GM18526 (cell line): Measurements from ENCODE around the gene PSMC6.

Experiments used
- POLR2A ChIP-seq: IDR thresholded peaks from 3 replicates; pipeline ENCODE4 v1.6.1; 2011; ENCODE audit not compliant: insufficient read length; ENCODE audit errors: extremely low read depth

PSMC6 gene

DNA sequence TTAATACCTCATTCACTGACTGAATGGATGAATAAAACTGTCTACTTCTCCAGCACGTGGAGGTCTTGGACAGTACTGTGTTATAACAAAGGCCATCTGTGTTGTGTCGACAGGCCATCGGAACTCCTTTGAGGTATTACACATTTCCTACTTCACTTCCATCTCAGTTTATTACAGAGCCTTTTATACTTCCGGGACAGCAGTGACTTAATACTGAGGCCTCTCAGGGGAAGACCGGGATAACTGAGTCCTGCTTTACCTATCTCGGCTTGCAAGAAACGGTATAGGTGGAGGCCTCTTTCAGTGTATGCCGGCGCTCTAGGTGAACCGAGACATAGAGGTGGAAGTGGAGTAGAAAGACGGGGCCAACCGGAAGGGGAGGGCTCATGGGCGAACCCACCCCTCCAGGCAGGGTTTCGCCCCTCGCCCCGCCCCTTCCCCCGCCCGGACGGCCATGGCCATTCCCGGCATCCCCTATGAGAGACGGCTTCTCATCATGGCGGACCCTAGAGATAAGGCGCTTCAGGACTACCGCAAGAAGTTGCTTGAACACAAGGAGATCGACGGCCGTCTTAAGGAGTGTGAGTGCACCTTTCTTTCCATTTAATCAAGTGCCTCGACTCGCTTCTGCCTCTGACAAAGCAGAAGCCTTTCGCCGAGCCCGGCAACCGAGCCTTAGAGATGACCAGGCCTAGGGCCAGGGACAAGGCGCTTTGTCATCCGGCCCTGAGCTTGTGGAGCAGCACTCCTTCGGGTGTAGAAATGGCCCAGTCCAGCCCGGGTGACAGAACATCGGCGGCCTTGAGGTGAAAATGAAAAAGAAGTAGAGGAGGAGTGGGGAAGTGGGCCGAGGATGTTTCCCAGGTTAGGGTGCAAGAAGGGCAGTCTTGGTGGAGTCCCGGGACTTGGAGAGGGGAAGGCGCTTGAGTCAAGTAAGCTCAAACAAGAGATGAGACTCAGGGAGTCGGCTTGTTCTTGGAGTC is at the start of gene PSMC6:
TSS of gene PSMC6 (plus strand) at position 477 of the 983 bp plus-strand sequence. CDS start at position 497, 20 bp downstream.
- TF ChIP-seq POLR2A, result peak; percentile 87

DNA sequence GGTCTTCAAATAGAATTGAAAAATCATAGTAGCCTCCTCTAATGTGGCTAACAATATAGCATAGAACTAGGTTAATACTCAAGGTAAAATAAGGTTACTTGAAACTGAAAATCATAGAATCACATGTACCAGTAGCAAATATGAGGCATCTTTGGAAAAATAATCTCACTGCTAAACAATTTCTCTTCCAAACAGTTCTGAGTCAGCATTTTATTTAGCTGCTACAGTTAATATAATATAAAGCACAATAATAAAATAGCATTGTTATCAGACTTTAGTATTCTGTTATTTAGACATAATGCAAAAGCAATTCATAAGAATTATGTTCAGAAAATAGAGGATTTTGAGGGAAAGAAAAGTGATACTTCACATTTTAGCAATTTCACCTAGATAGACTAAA is 46.7 kb upstream of the PSMC6 start:
- no peak for TF ChIP-seq POLR2A

DNA sequence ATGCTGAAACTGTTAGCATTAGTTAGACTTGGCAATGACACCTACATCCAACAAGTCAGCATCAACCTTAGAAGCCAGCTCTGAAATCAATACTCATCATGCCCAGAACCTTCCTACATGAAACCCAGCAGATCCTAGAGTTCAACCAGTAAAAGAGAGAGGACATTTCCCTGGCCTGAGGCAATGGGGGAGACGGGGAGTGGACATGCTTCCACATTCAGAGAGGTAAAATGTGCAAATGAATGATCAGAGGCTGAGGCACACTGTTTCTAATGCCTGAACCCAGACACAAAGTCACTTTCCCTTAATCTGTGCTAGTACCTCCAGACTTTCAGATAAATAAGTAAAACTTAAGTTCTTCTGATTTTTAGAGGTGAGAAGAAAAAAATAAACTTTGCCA is 46.2 kb upstream of the PSMC6 start:
- TF ChIP-seq POLR2A, result no peak

DNA sequence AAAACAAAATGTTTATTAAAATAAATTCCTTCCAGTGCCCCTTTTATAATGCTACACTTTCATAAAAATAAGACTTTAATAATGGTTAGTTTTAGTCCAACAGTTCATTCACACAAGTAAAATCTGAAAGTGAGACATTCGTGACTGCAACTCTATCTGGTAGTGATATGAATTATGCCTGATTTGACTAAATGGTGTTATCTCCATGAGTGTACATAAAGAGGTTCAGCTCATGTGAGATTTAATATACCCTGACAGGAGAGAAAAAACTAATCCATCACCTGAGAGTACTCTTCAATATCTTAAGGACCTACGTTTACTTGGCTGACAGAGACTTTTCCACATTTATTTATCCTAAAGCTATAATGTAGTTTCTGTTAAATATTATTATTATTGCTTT is 45.7 kb upstream of the PSMC6 start:
- TF ChIP-seq POLR2A, result no peak

DNA sequence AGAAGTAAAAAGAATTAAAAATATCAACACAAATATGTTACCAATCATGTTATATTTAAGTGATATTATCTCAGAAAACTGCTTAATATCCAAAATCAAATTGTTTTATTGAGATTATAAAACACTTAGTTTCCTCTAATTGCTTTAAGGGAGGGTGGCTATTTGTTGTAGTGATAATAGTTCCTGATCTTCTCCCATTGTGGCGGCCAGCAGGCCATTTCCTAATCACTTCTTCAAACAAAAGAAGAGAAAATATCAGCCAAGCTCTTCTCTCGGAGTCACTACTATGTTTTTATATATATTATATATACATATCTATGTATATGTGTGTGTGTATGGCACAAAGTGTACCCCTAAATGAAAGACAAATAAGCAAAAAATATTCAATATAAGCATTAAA is 43.1 kb upstream of the PSMC6 start:
- no peak for TF ChIP-seq POLR2A

DNA sequence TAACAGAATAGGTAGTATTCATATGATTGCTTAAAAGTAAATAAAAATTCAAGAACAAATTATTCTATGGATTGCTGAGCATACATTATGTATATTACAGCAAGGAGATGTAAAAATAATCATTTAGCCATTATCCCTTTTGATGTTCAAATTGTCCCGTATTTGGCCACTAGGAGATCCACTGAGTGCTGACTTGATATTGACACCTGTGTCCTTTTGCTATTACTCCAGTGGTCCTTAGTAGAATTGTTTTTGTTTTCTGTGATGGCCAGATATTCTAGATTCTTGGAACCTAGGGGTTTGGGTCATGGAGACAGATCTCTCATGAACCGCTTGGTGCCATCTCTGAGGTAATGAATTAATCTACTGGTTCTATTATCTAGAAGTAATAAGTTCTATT is 28.4 kb upstream of the PSMC6 start:
- TF ChIP-seq POLR2A, result no peak

DNA sequence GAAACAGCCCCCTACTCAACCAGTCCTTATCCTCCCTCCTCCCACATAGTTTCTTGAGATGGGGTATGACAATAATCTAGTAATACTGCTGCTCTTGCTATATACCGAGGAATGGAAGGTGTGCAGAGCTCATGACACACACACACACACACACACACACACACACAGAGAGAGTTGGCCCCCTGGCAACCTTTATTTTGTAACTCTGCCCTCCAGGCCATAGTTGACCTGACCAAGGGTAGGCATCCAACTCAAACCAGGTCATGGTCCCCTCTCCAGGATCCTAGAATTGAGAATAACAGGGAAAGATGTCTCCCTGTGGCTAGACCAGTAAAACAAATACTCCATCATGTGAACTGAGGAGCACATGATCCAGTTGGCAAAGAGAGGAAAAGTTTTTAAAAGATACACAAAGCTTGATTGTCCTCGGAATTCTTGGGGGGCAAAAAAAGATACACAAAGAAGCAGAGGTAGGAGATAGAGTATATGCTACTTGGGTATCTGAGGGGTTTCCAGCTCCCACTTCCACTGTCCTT is 22.9 kb upstream of the PSMC6 start:
- TF ChIP-seq POLR2A, result no peak

DNA sequence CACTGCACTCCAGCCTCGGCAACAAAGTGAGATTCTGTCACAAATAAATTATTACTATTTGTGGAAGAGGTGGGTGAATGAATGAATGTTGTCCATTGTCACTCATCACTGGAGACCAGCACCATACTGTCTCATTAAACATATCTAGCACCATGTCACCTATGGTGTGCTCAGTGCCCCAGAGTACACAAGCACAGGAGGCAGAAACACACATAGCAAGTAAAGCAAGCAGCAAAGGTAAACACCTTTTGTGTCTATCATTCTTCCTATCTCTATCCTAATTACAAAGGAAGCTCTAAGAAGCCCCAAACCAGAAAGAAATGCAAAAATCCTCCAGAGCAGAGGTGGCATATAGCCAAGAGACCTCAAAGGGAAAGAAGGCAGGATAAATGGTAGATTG is 20.8 kb upstream of the PSMC6 start:
- TF ChIP-seq POLR2A, result no peak

DNA sequence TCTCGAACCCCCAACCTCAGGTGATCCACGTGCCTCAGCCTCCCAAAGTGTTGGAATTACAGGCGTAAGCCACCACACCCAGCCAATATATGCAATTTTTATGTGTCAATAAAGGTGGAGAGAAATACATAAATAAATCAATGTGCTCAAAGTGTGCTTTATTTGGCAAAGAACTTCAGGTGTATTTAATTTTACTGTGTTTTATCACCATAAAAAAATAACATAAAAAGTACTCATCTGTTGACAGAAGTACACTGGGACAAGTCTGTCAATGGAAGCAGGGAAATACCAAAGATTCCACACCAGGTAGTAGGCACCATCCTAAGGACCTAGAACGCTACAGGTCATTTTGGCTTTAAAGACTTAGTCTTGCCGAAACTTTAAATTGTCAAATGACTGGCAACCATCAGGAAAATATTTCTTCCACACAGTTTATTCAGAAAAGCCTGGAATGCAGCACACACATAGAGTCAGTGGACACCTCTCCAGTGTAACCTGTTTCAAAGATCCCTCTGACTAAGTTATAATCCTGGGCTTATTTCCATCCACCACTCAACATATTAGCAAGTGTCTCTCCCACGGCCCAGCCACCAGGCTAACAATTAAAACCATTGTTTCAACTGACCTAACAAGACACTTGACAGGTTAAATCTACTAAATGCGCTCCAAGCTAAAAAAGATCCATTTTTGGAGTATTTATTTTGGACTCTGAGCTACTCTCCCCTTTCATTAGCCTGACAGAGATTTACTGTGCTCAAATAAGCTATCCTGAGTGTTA is 15.8 kb upstream of the PSMC6 start:
- TF ChIP-seq POLR2A, result no peak

DNA sequence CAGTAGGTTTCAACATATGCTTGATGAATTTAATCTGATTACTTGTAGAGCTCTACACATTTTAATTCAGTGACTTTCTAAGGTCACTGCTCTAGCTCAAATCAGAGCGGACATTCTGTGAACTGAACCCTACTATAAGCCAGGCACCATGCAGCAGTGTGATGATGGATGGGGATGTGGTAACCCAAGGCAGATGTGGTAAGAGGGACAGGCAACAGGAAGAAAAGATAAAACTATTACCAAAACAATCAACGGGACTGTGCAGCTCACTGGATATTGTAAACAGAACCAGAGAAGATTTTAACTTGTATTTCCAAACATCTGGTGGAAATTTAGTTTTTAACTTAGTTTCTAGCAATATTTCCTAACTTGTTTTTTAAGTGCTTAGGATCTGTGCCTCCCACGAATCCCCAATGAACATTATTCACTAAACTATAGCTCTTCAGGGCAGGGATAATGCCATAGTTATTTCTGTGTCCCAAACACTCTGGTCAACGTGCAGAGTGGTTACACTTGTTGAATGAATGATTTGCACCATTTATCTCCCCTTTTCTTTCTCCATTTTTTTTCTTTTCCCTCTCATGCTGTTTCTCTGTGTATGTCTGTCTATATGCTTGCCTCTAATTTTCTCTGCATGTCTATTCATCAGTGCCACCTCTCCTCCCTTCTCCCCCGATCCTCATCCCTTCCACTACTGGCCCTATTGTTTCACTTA is 14.6 kb upstream of the PSMC6 start:
- no peak for TF ChIP-seq POLR2A

DNA sequence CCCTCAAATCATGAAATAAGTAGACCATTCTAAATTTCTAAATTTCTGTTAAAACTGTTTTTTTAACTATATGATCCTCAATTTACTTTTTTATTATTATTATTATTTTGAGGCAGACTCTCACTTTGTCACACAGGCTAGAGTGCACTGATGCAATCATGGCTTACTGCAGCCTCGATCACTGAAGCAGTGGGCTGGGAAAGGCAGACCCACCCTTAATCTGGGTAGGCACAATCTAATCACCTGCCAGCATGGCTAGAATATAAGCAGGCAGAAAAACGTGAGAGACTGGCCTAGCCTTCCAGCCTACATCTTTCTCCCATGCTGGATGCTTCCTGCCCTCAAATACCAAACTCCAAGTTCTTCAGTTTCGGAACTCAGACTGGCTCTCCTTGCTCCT is 14.0 kb upstream of the PSMC6 start:
- TF ChIP-seq POLR2A, result no peak

DNA sequence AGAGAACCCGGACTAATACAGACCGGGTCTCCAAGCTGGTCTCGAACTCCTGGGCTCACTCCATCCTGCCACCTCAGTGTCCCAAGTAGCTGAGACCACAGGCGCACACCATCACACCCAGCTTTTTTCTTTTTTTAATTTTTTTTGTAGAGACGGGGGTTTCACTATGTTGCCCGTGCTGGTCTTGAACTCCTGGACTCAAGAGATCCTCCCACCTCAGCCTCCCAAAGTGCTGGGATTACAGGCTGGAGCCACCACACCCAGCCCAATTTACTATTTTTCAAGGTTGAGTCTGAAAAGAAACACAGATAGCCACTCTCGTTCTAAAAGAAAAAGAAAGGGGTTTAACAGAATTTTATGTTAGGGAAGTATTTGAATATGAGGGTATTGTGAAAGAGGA is 13.5 kb upstream of the PSMC6 start:
- no peak for TF ChIP-seq POLR2A

DNA sequence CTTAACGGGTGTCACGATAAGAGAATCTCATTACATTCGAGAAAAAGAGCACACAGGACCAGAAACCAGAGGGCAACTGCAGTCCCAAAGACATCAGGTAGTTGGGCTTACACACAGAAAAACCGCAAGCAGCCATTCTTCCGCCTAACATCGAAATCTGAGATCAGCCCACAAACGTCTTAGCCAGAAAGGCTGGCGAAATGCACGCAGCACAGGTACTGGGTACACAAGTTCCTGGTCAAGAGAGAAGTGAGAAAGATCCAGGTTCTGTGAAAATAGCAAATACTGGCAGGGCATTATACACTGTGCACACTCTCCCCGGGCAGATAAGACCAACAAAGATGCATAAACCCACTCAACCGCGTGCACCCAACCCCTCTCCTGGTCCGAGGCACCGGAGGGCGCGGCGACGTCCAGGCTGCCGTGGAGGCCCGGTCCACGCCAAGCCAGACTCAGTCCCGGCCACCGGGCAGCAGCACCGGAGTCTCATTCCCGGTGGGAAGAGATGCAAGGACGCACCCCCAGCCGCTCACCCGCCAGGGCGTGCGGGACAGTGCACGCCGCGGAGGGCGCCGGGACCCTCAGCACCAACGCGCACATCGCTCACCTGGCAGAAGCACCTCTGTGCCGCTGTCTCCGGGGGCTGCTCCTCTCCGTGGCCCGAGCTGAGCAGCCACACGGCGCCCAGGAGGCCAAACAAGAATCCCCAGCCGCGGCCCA is 12.1 kb upstream of the PSMC6 start:
- peak; percentile 28 for TF ChIP-seq POLR2A

DNA sequence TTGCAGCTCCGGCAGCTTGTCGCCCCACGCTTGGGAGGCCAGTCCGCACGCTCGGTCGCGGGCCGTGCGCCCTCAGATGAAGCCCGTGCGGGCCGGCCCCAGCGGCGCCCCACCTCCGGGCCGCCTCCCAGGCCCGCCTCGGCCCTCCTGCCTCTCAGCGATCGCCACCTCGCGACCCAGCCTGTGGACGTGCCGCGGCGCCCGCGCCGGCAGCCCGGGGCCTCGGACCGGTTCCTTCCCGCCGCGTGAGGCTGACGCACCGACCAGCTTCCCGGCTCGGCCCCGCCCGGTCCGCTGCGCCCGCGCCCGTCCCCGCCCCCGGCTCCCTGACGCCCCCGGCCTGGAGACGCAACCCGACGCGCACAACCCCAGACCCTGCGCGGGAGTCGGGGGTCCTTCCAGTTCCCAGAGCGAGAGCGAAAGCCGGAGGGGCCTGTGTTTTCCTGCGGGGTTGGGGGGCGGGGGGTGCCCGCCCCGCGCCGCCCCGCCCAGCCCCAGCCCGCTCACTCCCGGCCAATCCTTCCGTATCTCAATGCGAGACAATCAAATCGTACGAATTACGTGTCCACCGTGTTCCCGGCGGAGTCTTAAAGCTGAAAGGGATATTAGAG is 11.4 kb upstream of the PSMC6 start, which contains the start of gene ERO1A:
TSS of gene ERO1A (minus strand) at position 78 of the 611 bp plus-strand sequence. CDS start at position 1, 77 bp downstream.
- peak; percentile 60 for TF ChIP-seq POLR2A

DNA sequence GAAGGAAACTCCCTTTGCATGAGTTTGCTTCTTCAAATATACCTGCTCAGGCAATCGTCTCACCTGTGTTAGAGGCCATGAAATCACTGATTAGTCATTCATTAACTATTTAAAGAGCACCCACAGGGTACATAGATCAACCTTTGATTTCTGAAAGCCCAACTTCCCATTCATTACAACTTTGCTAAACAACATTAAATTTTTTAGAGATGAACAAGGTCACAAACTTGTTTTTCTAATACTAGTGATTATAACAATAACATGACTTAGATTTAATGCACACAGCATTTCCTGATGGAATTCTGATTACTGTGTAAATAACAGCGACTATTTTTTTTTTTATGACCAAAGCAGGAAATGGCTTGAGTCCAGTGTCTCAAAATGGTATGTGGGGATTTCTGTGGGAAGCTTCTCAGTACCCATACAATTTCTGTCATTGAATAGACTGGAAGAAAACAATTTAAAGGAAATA is 6.3 kb upstream of the PSMC6 start:
- no peak for TF ChIP-seq POLR2A
